Measurements from ENCODE around the gene THAP7.

- no peak for TF ChIP-seq CTCF (IDR thresholded peaks at IDR 0.05; ENCODE audit: low read length)
- TF ChIP-seq EZH2 (IDR thresholded peaks at IDR 0.05; ENCODE audit: borderline replicate concordance, low read length) = no peak
Measured at GRCh38 chr22:21025763-21026755, 24.1 kb upstream of the THAP7 start.
